RWPE2 (cell line): ENCODE results near the gene GATB.
A peak's percentile ranks its signal among the peaks of the same experiment; 100 is the strongest.

ENCODE experiments used
- ATAC-seq: fragments of 200-7000 bp; cut with Tn5 transposase; 3 replicates; pipeline ENCODE4 v1.9.1; 2021; ENCODE audit warnings: low read depth
- DNase-seq: peaks from one replicate; pipeline ENCODE4 v3.0.0-alpha.2; 2020; ENCODE audit warnings: low spot score
- H3K27ac ChIP-seq: fragments of 450-650 bp; 2 replicates; pipeline ENCODE4 v1.5.1; 2017; ENCODE audit warnings: mild to moderate bottlenecking; ENCODE audit not compliant: poor library complexity, severe bottlenecking
- H3K27me3 ChIP-seq: fragments of 250-450 bp; sonication (Bioruptor Pico); 2 replicates; pipeline ENCODE4 v1.5.1; 2021; ENCODE audit warnings: mild to moderate bottlenecking, moderate library complexity; ENCODE audit not compliant: insufficient read depth, poor library complexity, severe bottlenecking
- H3K36me3 ChIP-seq: fragments of 250-450 bp; sonication (Bioruptor Pico); 2 replicates; pipeline ENCODE4 v1.5.1; 2020; ENCODE audit warnings: low read depth, mild to moderate bottlenecking, moderate library complexity
- H3K4me1 ChIP-seq: fragments of 250-450 bp; sonication (Bioruptor Pico); 2 replicates; pipeline ENCODE4 v1.5.1; 2021; ENCODE audit warnings: mild to moderate bottlenecking, moderate library complexity; ENCODE audit not compliant: insufficient read depth, poor library complexity, severe bottlenecking
- H3K4me3 ChIP-seq: fragments of 250-450 bp; sonication (Bioruptor Pico); 2 replicates; pipeline ENCODE4 v1.5.1; 2021; ENCODE audit warnings: mild to moderate bottlenecking, moderate library complexity; ENCODE audit not compliant: severe bottlenecking
- H3K9me3 ChIP-seq: fragments of 250-450 bp; sonication (Bioruptor Pico); 2 replicates; pipeline ENCODE4 v1.5.1; 2021; ENCODE audit warnings: mild to moderate bottlenecking, moderate library complexity; ENCODE audit not compliant: severe bottlenecking
- CTCF ChIP-seq: fragments of 450-650 bp; IDR thresholded peaks from one replicate; pipeline ENCODE4 v1.5.1; 2017; ENCODE audit warnings: mild to moderate bottlenecking, moderate library complexity; ENCODE audit not compliant: poor library complexity, severe bottlenecking

GATB gene

DNA sequence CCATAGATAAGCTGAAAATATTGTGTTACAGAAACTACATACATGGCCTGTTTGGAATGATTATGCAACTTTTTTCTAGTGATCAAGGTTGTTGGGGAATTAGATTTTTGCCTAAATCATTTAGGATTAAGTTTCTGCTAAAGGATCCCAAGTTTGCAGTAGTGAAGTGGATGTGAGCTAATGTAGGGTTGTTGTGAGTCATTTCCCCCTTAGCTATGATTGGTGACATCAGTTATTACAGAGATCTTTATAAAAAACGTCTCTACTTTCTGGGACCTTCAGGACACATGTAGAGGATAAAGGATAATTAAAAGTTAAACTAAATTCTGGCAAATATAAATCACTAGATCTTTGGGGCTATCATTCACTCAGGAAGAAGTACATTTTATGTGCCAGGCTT is 133.3 kb downstream of the GATB start:
- DNase-seq (no peak), ATAC-seq (peak; percentile 36; the same call in 1 of the 3 replicates)
- H3K4me1 ChIP-seq, result peaks cover 14% of the 10 kb centered on the region
- no peak for TF ChIP-seq CTCF
- H3K4me3 ChIP-seq, result no peak overlapping the region
- H3K27ac ChIP-seq, result no peak overlapping the region
- H3K9me3 ChIP-seq, result no peaks in the 10 kb centered on the region
- H3K36me3 ChIP-seq, result no peaks in the 10 kb centered on the region
- no peaks in the 10 kb centered on the region for H3K27me3 ChIP-seq

DNA sequence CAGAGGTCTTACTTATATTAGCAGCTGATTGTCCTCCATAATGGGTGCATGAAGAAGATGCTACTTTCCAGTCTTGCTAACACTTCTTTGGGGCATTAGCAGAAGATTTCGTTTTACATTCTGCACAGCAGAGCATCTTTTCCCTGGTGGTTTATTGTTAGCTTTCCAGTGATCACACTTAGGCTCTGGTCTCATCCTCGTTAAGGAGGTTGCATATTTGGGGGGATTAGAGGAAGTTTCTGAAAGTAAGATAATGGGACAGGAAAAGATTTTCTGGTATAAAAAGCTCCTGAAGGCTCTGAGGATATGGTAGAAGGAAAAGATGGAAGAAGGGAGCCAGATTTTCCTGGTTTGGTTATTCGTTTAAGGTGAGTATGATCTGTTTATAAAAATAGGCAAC is 134.1 kb downstream of the GATB start:
- H3K4me1 ChIP-seq, result peaks cover 14% of the 10 kb centered on the region
- ATAC-seq, result no peak
- no peaks in the 10 kb centered on the region for H3K36me3 ChIP-seq
- TF ChIP-seq CTCF, result no peak
- H3K27ac ChIP-seq, result no peak overlapping the region
- no peaks in the 10 kb centered on the region for H3K9me3 ChIP-seq
- no peak for DNase-seq
- no peak overlapping the region for H3K4me3 ChIP-seq
- H3K27me3 ChIP-seq, result no peaks in the 10 kb centered on the region

- TF ChIP-seq CTCF, result no peak
- no peak for ATAC-seq
- H3K4me1 ChIP-seq, result peaks cover 14% of the 10 kb centered on the region
Measured at GRCh38 chr4:151626228-151626627, 134.6 kb downstream of the GATB start.

GRCh38 chr4:151624626-151625565 is 135.9 kb downstream of the GATB start:
- Histone ChIP-seq H3K27me3 (no peaks in the 10 kb centered on the region), H3K9me3 (no peaks in the 10 kb centered on the region), H3K36me3 (no peaks in the 10 kb centered on the region), H3K4me3 (no peak overlapping the region), H3K4me1 (peaks cover 14% of the 10 kb centered on the region), H3K27ac (no peak overlapping the region)
- no peak for TF ChIP-seq CTCF
- no peak for ATAC-seq
- DNase-seq, result no peak

More at GRCh38 chr4:151626228-151626627, 134.6 kb downstream of the GATB start:
- Histone ChIP-seq H3K4me3 (no peak overlapping the region), H3K9me3 (no peaks in the 10 kb centered on the region), H3K27ac (no peak overlapping the region), H3K36me3 (no peaks in the 10 kb centered on the region), H3K27me3 (no peaks in the 10 kb centered on the region)
- no peak for DNase-seq
